Upper lobe of left lung (tissue), 4 donors: Measurements from ENCODE around the gene C1QTNF5.

ENCODE experiments used
- EP300 ChIP-seq, 4 donors: sonication (generic); formaldehyde crosslinking; IDR thresholded peaks; one replicate each; pipeline ENCODE4 v1.5.1; 2017; ENCODE audit warnings: antibody characterized with exemption in 4 of 4, control low read depth in 2 of 4
- POLR2A ChIP-seq, 4 donors: fragments of 450-650 bp; IDR thresholded peaks; one replicate each; pipeline ENCODE4 v1.5.1; 2016 to 2017; ENCODE audit warnings: antibody characterized with exemption in 4 of 4, mild to moderate bottlenecking in 2 of 4
- TF ChIP-seq, protein P1 (sequence below), 6 experiments: fragments of 450-650 bp in 4 of 6; fragments of 200-600 bp in 2 of 6; sonication (generic) in 2 of 6; IDR thresholded peaks; one replicate each; pipeline ENCODE4 v1.5.1; 2016 to 2019; ENCODE audit warnings: antibody characterized with exemption in 6 of 6

GRCh38 chr11:119322360-119322739 lies 18.3 kb downstream of the C1QTNF5 start:
- TF ChIP-seq POLR2A (IDR thresholded peaks at IDR 0.05) (no peak), EP300 (IDR thresholded peaks at IDR 0.05) (no peak)
- TF ChIP-seq, protein P1, sequence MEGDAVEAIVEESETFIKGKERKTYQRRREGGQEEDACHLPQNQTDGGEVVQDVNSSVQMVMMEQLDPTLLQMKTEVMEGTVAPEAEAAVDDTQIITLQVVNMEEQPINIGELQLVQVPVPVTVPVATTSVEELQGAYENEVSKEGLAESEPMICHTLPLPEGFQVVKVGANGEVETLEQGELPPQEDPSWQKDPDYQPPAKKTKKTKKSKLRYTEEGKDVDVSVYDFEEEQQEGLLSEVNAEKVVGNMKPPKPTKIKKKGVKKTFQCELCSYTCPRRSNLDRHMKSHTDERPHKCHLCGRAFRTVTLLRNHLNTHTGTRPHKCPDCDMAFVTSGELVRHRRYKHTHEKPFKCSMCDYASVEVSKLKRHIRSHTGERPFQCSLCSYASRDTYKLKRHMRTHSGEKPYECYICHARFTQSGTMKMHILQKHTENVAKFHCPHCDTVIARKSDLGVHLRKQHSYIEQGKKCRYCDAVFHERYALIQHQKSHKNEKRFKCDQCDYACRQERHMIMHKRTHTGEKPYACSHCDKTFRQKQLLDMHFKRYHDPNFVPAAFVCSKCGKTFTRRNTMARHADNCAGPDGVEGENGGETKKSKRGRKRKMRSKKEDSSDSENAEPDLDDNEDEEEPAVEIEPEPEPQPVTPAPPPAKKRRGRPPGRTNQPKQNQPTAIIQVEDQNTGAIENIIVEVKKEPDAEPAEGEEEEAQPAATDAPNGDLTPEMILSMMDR (IDR thresholded peaks at IDR 0.05) = peak in 2 of 6 experiments; percentile 20 to 23
